Natural killer cell (primary cell): Measurements from ENCODE around the gene VWA8. TPM values are rescaled to one million over a fixed set of nuclear protein-coding genes. Genes with fewer than 3 reads are reported as not detected.

Source experiments
- ATAC-seq, 3 donors: fragments of 150-1000 bp in 2 of 3; fragments of 200-7000 bp in 1 of 3; cut with Tn5 transposase; 1 replicate in 1 of 3; 2 replicates in 2 of 3; pipeline ENCODE4 v1.10.0; 2021; ENCODE audit warnings: mild to moderate bottlenecking in 2 of 3, moderate library complexity in 2 of 3
- DNase-seq, 2 donors: peaks; one replicate each; pipeline versions ENCODE4 v3.0.0 to v3.0.0-alpha.2; 2013 to 2021; ENCODE audit warnings: mixed read lengths in 1 of 2
- H3K27ac ChIP-seq: one replicate; pipeline ENCODE4 v1.5.1; 2013; ENCODE audit warnings: mild to moderate bottlenecking, low read length
- H3K27me3 ChIP-seq: one replicate; pipeline ENCODE4 v1.6.1; 2013; ENCODE audit warnings: low read length; ENCODE audit not compliant: control insufficient read depth, insufficient read depth
- H3K36me3 ChIP-seq: one replicate; pipeline ENCODE4 v1.6.1; 2013; ENCODE audit warnings: low read length; ENCODE audit not compliant: control insufficient read depth, insufficient read depth
- H3K4me1 ChIP-seq: one replicate; pipeline ENCODE4 v1.6.1; 2013; ENCODE audit warnings: low read length; ENCODE audit not compliant: control insufficient read depth, insufficient read depth
- H3K4me3 ChIP-seq: one replicate; pipeline ENCODE4 v1.5.1; 2013; ENCODE audit warnings: low read length
- H3K9me3 ChIP-seq: one replicate; pipeline ENCODE4 v1.6.1; 2013; ENCODE audit warnings: low read length; ENCODE audit not compliant: control insufficient read depth, insufficient read depth
- H3K27ac Mint-ChIP-seq, 2 donors: one replicate each; pipeline ENCODE4 v1.8.0; 2022; ENCODE audit warnings: mild to moderate bottlenecking in 2 of 2, mixed read lengths in 2 of 2, moderate library complexity in 1 of 2
- H3K27me3 Mint-ChIP-seq, 2 donors: one replicate each; pipeline ENCODE4 v1.8.0; 2022; ENCODE audit warnings: low read depth in 2 of 2, mixed read lengths in 2 of 2
- H3K36me3 Mint-ChIP-seq: one replicate; pipeline ENCODE4 v1.8.0; 2022; ENCODE audit warnings: mixed read lengths
- H3K4me1 Mint-ChIP-seq, 2 donors: one replicate each; pipeline ENCODE4 v1.8.0; 2022; ENCODE audit warnings: mixed read lengths in 2 of 2
- H3K4me3 Mint-ChIP-seq: one replicate; pipeline ENCODE4 v1.8.0; 2022; ENCODE audit warnings: mild to moderate bottlenecking, moderate library complexity, mixed read lengths
- H3K9me3 Mint-ChIP-seq, 2 donors: one replicate each; pipeline ENCODE4 v1.8.0; 2022; ENCODE audit warnings: mixed read lengths in 2 of 2
- WGBS: methylation state at CpG from one replicate; pipeline ENCODE4 v1.1.7; 2013; ENCODE audit warnings: missing lambda C conversion rate; ENCODE audit not compliant: insufficient coverage; 5-methylcytosine and 5-hydroxymethylcytosine counted together
- intact Hi-C: fragments of 100-400 bp; cut with micrococcal nuclease; formaldehyde crosslinking; loops from one replicate; pipeline ENCODE4 v1.14.2; 2022
- total RNA-seq, 4 donors: library from RNA; stranded (reverse); fragments of 120-200 nt in 1 of 4; gene quantifications; one replicate each; pipeline versions ENCODE4 v1.2.3 to v1.2.4, GENCODE V29; 2013 to 2022
- TF ChIP-seq, protein P1 (sequence below): fragments of 200-600 bp; IDR thresholded peaks from one replicate; pipeline ENCODE4 v1.8.0; 2022; ENCODE audit warnings: antibody characterized with exemption

Gene VWA8
- total RNA-seq, 3 donors from 2014 or later (not counting 1 experiment from before 2014, with no cell fraction given) = 21.9 to 27.5 (median 22.6) TPM

DNA sequence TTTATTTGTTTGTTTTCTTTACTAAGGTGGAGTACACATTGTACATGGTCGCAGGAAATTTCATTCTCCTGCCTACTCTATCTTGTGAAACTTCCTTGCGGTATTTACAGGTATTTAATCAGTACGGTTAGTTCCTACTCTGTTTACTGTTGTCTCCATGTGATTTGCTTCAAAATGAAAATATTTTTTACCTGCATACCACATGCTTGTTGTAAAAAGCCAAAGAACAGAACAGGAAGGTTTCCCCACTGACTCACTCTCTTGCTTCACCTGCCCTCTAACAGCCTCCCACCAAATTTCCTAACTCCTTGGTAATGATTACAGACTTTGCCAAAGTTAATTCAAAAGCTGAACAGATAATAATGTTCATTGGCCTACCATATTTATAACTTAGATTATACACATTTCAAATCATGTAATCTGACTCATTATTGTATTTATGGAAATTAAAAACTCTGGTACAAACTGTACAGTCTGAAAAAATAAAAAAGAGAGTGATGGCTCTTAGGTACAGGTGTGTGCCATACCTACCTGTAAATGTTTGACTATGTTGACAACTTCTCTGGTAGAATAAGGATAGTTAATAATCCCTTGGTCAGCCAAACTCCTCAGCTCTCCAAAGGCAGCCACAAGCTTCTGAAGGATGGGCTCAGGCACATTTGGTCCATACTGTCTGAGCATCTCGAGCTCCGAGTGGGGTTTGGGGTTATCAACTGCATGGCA, 239.9 kb downstream of the VWA8 start:
- intact Hi-C loops = no loop called here
- peaks cover 30% of the 10 kb centered on the region for H3K36me3 ChIP-seq
- no peak for DNase-seq
- H3K4me1 ChIP-seq = no peaks in the 10 kb centered on the region
- no peaks in the 10 kb centered on the region for H3K9me3 Mint-ChIP-seq
- H3K27ac ChIP-seq = no peak overlapping the region
- H3K27ac Mint-ChIP-seq = no peak overlapping the region
- WGBS = 100% methylated on average over 2 of the region's 5 CpGs
- no peaks in the 10 kb centered on the region for H3K27me3 Mint-ChIP-seq
- ATAC-seq = no peak
- no peaks in the 10 kb centered on the region for H3K9me3 ChIP-seq
- H3K27me3 ChIP-seq = no peaks in the 10 kb centered on the region
- no peaks in the 10 kb centered on the region for H3K36me3 Mint-ChIP-seq
- no peaks in the 10 kb centered on the region for H3K4me1 Mint-ChIP-seq
- no peak overlapping the region for H3K4me3 Mint-ChIP-seq
- H3K4me3 ChIP-seq = no peak overlapping the region
- TF ChIP-seq, protein P1, sequence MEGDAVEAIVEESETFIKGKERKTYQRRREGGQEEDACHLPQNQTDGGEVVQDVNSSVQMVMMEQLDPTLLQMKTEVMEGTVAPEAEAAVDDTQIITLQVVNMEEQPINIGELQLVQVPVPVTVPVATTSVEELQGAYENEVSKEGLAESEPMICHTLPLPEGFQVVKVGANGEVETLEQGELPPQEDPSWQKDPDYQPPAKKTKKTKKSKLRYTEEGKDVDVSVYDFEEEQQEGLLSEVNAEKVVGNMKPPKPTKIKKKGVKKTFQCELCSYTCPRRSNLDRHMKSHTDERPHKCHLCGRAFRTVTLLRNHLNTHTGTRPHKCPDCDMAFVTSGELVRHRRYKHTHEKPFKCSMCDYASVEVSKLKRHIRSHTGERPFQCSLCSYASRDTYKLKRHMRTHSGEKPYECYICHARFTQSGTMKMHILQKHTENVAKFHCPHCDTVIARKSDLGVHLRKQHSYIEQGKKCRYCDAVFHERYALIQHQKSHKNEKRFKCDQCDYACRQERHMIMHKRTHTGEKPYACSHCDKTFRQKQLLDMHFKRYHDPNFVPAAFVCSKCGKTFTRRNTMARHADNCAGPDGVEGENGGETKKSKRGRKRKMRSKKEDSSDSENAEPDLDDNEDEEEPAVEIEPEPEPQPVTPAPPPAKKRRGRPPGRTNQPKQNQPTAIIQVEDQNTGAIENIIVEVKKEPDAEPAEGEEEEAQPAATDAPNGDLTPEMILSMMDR = no peak

DNA sequence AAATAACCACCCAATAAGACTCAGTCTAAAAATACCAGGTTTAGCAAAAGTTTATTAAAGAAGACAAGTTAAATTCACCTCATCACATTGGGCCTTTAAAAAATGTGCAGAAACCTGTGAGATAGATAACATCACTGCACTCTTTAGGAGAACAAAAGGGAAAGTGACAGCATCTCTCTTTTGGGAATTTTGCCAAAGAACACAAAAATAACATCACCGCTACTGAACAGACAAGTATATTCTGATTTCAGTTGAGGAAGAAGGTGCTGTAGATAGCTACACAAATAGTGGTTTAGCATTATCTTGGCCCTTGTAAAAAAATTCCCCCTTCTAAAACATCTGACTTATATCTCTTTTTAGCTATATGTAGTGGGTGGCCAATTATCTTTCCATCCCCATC, 244.7 kb downstream of the VWA8 start:
- Mint-ChIP-seq H3K9me3 (no peaks in the 10 kb centered on the region), H3K4me1 (no peaks in the 10 kb centered on the region), H3K36me3 (no peaks in the 10 kb centered on the region), H3K27ac (no peak overlapping the region), H3K27me3 (no peaks in the 10 kb centered on the region), H3K4me3 (no peak overlapping the region)
- no CpG with 5 or more reads among the region's 1 CpG for WGBS
- Histone ChIP-seq H3K4me3 (no peak overlapping the region), H3K27me3 (no peaks in the 10 kb centered on the region), H3K9me3 (no peaks in the 10 kb centered on the region), H3K4me1 (no peaks in the 10 kb centered on the region), H3K27ac (no peak overlapping the region), H3K36me3 (peaks cover 9% of the 10 kb centered on the region)
- no peak for ATAC-seq
- intact Hi-C loops = no loop called here
- no peak for DNase-seq
- TF ChIP-seq, protein P1 = no peak

DNA sequence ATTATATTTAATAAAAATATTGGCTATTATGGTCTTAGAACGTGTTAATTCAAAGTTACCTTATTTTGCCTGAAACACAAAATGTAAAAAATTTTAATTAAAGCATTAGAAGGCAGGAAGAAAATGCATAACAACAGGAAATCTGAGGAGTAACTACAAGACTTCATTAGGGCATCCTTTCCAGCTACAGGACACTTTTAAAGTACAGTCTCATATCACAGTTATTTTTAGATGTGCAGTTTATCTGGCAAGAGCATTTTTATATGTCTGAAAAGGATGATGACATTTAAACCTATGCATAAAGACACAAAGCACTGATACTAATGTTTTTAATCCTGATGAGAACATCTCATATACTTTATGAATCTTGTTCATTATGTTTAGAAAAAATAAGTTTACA, 247.5 kb downstream of the VWA8 start:
- H3K36me3 Mint-ChIP-seq = no peaks in the 10 kb centered on the region
- Histone ChIP-seq H3K4me3 (no peak overlapping the region), H3K27me3 (no peaks in the 10 kb centered on the region), H3K4me1 (no peaks in the 10 kb centered on the region), H3K27ac (no peak overlapping the region), H3K9me3 (no peaks in the 10 kb centered on the region), H3K36me3 (peaks cover 2% of the 10 kb centered on the region)
- no peaks in the 10 kb centered on the region for H3K9me3 Mint-ChIP-seq
- no peak overlapping the region for H3K27ac Mint-ChIP-seq
- WGBS = no CpG with 5 or more reads among the region's 1 CpG
- intact Hi-C loops = no loop called here
- TF ChIP-seq, protein P1 = no peak
- H3K27me3 Mint-ChIP-seq = no peaks in the 10 kb centered on the region
- no peak for DNase-seq
- H3K4me1 Mint-ChIP-seq = no peaks in the 10 kb centered on the region
- no peak for ATAC-seq
- H3K4me3 Mint-ChIP-seq = no peak overlapping the region

DNA sequence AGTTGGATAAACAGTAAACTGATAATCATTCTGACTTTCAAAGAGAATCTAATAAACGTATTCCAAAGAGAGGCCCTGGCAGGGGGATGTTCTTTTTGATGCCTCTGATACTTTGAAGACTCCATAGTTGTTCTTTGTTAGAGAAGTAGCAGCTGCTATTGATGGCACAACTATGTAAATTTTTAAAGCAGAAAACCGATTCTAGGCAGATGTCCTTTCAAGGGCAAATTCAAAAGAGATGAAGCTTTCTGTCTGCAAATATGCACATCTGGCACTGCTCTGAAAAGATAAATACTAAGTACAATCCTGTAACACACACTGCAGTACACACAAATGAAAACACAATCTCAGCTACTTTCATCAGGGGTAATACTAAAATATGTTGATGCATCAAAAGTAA, 250.1 kb downstream of the VWA8 start:
- no peaks in the 10 kb centered on the region for H3K27me3 Mint-ChIP-seq
- intact Hi-C loops = no loop called here
- WGBS = 100% methylated on average over 2 of the region's 2 CpGs
- H3K9me3 Mint-ChIP-seq = no peaks in the 10 kb centered on the region
- H3K4me1 Mint-ChIP-seq = no peaks in the 10 kb centered on the region
- peaks cover under 1% of the 10 kb centered on the region for H3K36me3 Mint-ChIP-seq
- H3K27ac ChIP-seq = no peak overlapping the region
- ATAC-seq (no peak), DNase-seq (no peak)
- peaks cover 2% of the 10 kb centered on the region for H3K36me3 ChIP-seq
- H3K27ac Mint-ChIP-seq = no peak overlapping the region
- H3K4me3 ChIP-seq = no peak overlapping the region
- TF ChIP-seq, protein P1 = no peak
- H3K9me3 ChIP-seq = no peaks in the 10 kb centered on the region
- no peak overlapping the region for H3K4me3 Mint-ChIP-seq
- no peaks in the 10 kb centered on the region for H3K27me3 ChIP-seq
- no peaks in the 10 kb centered on the region for H3K4me1 ChIP-seq
